HFFc6 (cell line): ENCODE results near the gene PSG5. TPM values are rescaled to one million over a fixed set of nuclear protein-coding genes. Genes with fewer than 3 reads are reported as not detected.
A peak's percentile ranks its signal among the peaks of the same experiment; 100 is the strongest.
"Not testable (repeated sequence)": the region's sequence is repeated elsewhere in the genome, so short reads cannot be mapped to it uniquely, and the experiment has no call there.

Source experiments
- DNase-seq: peaks from one replicate; pipeline ENCODE4 v3.0.0-alpha.2; 2018
- H3K27ac Mint-ChIP-seq: 2 replicates; pipeline ENCODE4 v1.8.0; 2020; ENCODE audit warnings: mild to moderate bottlenecking, mixed read lengths
- H3K27me3 Mint-ChIP-seq: 2 replicates; pipeline ENCODE4 v1.8.0; 2021; ENCODE audit warnings: mild to moderate bottlenecking, moderate library complexity, mixed read lengths; ENCODE audit not compliant: insufficient read depth
- H3K36me3 Mint-ChIP-seq: 2 replicates; pipeline ENCODE4 v1.8.0; 2021; ENCODE audit warnings: low read depth, mixed read lengths
- H3K4me1 Mint-ChIP-seq: 2 replicates; pipeline ENCODE4 v1.8.0; 2020; ENCODE audit warnings: low read depth, mixed read lengths
- H3K4me3 Mint-ChIP-seq: 2 replicates; pipeline ENCODE4 v1.8.0; 2020; ENCODE audit warnings: mild to moderate bottlenecking, moderate library complexity, mixed read lengths
- H3K9me3 Mint-ChIP-seq: 2 replicates; pipeline ENCODE4 v1.8.0; 2020; ENCODE audit warnings: mild to moderate bottlenecking, mixed read lengths
- CTCF ChIP-seq: fragments of 200-600 bp; sonication (generic); IDR thresholded peaks from 2 replicates; pipeline ENCODE4 v1.5.0; 2021; ENCODE audit warnings: antibody characterized with exemption, mild to moderate bottlenecking
- total RNA-seq, 6 experiments: library from RNA; stranded (reverse); fragmentation: NEBNext Ultra II Directional; extraction: Animal tissue kit (Norgen Biotek cat#: 25700); gene quantifications; 2 replicates in 1 of 6; 3 replicates in 5 of 6; pipeline ENCODE4 v1.2.3, GENCODE V29; 2021

PSG5 gene
- total RNA-seq, 6 experiments from 2014 or later: 23.3 to 58.7 (median 55.4) TPM

DNA sequence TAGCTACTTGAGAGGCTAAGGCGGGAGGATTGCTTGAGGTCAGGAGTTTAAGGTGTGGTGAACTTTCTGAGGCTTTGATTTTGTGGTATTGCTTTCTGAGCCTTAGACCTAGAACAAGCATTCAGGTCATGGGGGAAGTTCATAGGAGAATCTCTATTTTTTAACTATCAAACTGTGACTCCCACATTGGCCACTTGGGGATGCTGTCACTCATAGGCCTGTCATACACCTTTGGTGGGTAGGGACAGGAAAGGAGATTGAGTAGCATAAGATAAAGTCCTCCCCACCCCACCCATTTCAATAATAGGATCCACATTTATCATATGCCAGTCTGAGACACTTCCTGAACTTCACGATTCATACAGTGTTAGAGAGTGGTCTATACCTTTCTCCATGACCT, 62.0 kb downstream of the PSG5 start:
- no peak overlapping the region for H3K4me3 Mint-ChIP-seq
- no peaks in the 10 kb centered on the region; the same call in 1 of the 2 replicates for H3K27me3 Mint-ChIP-seq
- H3K4me1 Mint-ChIP-seq: peaks cover 90% of the 10 kb centered on the region
- peak; percentile 70 for TF ChIP-seq CTCF
- DNase-seq: no peak
- H3K36me3 Mint-ChIP-seq: no peaks in the 10 kb centered on the region; the same call in 1 of the 2 replicates
- H3K27ac Mint-ChIP-seq: peak overlapping the region; percentile 76
- no peaks in the 10 kb centered on the region for H3K9me3 Mint-ChIP-seq

DNA sequence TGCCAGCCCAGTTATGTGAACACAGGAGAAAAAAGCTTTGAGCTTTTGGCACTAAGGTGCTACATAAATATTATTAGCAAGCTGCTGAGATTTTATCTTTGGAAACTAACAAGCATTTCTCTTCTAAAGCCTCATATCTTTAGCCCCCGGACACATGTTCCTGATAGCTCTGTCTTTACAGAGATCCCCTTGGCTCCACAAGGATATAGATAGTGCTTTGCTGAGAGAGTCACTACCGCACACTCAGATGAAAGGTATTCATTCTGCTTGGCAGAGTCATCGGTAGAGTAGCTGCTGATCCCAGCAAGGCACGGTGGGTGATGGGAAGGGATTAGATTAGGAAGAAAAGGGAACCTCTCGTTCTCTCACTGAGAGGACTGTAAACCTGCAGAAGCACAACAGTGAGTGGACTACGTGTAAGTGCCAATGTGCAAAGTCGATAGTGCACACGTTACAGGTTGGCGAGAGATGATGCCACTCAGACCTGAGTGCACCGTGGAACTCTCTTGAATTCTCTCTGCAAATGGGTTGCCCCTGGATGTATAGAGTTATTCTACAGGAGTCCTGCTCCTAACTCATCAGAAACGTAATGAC, 65.8 kb downstream of the PSG5 start:
- H3K27me3 Mint-ChIP-seq, H3K9me3 Mint-ChIP-seq: not testable (repeated sequence)
- DNase-seq: peak; percentile 96
- Mint-ChIP-seq H3K36me3 (peaks cover 15% of the 10 kb centered on the region), H3K4me1 (peaks cover 91% of the 10 kb centered on the region), H3K4me3 (peak overlapping the region; percentile 69), H3K27ac (peak overlapping the region; percentile 96)

GRCh38 chr19:43119526-43119925, 66.8 kb downstream of the PSG5 start:
- Mint-ChIP-seq H3K4me3 (peak overlapping the region; percentile 34; the same call in 1 of the 2 replicates), H3K36me3 (peaks cover 25% of the 10 kb centered on the region), H3K4me1 (peaks cover 90% of the 10 kb centered on the region), H3K9me3 (peaks cover 20% of the 10 kb centered on the region), H3K27ac (peak overlapping the region; percentile 96)
- DNase-seq: peak; percentile 67
- H3K27me3 Mint-ChIP-seq: not testable (repeated sequence)

Other genes starting within 250 kb of the PSG5 start
- under 1 TPM in 5 of 6 experiments, not detected in 1; 0.10 to 0.28 (median 0.18) TPM for gene PSG7, start 249.3 kb downstream of the PSG5 start, total RNA-seq
- under 1 TPM in 5 of 6 experiments, not detected in 1; 0.19 to 0.84 (median 0.47) TPM for gene PSG11, start 160.1 kb downstream of the PSG5 start, total RNA-seq
- 1 to 10 TPM; 1.7 to 4.0 (median 2.9) TPM for gene PSG2, start 103.8 kb downstream of the PSG5 start, total RNA-seq
- gene PSG4, start 19.1 kb upstream of the PSG5 start, total RNA-seq: under 1 TPM in 5 of 6 experiments, not detected in 1; 0.43 to 0.70 (median 0.53) TPM
- gene PSG9, start 83.0 kb upstream of the PSG5 start, total RNA-seq: under 1 TPM in 1 of 6 experiments, not detected in 5; 0.15 TPM
- gene CD177, start 167.2 kb upstream of the PSG5 start, total RNA-seq: under 1 TPM; 0.54 to 1.00 (median 0.71) TPM
- gene TEX101, start 228.4 kb upstream of the PSG5 start, total RNA-seq: not detected